Activated CD4-positive, CD25-positive, alpha-beta regulatory T cell treated with anti-CD3 and anti-CD28 coated beads, Interleukin-2, amount 50 U/mL, for 16 hours (primary cell): ENCODE measurements around the gene CD63.
A peak's percentile ranks its signal among the peaks of the same experiment; 100 is the strongest.

Source experiments
- DNase-seq: peaks from one replicate; pipeline ENCODE4 v3.0.0-alpha.2; 2020; ENCODE audit warnings: low read depth, low spot score

The CD63 gene

DNA sequence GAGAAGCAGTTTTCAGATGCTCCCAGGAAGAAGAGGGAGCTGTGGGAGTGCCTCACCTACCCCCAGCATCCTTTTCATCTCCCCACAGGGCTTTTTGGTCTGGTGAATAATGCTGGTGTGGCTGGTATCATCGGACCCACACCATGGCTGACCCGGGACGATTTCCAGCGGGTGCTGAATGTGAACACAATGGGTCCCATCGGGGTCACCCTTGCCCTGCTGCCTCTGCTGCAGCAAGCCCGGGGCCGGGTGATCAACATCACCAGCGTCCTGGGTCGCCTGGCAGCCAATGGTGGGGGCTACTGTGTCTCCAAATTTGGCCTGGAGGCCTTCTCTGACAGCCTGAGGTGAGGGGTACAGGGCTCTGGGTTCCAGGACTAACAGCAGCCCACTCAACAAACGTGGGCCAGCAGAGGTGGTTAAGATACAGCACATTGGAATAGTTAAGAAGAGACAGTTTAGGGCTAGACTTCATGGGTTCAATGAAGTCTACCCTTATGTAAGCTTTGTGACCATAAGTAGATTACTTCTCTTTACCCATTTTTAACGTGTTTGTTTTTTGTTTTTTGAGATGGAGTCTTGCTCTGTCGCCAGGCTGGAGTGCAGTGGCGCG lies 7.1 kb downstream of the CD63 start:
- DNase-seq = no peak

DNA sequence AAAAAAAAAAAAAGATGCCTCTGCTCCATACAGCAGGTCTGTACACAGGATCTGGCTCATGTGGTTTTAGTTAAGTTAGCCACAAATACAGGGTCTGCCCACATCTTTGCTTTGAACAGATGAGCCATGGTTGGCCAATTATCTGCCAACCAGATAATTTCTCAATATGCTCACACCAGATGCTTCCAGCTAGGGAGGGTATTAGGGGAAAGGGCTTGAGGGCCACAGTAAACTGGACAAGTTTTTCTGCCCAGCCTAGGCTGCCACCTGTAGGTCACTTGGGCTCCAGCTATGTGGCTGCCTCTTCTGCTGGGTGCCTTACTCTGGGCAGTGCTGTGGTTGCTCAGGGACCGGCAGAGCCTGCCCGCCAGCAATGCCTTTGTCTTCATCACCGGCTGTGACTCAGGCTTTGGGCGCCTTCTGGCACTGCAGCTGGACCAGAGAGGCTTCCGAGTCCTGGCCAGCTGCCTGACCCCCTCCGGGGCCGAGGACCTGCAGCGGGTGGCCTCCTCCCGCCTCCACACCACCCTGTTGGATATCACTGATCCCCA lies 7.8 kb downstream of the CD63 start:
- no peak for DNase-seq

DNA sequence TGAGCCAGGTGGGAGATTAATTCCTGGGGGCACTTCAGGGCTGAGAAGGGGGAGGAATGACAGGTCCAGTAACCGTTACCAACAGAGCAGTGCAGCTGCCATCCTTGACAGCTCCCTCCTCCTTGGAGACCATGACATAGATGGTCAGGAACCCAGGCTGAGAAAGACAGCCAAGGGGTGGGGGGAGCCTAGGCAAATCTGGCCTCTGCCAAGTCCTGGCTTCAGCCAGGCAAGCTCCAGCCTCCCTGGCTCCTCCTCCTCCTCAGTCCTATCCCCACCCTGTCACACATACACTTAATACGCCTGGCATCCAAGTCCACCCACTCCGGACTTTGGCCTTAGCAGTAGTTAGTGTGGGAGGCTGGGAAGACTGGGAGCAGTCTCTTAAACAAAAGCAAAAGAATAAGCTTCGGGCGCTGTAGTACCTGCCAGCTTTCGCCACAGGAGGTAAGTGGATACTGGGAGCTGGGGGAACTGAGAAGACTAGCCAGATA lies 8.7 kb downstream of the CD63 start, which contains the start of gene RDH5:
RDH5 (plus strand) TSS at position 323 of the 494 bp plus-strand sequence. CDS start 792 bp downstream, outside the sequence.
- no peak for DNase-seq

DNA sequence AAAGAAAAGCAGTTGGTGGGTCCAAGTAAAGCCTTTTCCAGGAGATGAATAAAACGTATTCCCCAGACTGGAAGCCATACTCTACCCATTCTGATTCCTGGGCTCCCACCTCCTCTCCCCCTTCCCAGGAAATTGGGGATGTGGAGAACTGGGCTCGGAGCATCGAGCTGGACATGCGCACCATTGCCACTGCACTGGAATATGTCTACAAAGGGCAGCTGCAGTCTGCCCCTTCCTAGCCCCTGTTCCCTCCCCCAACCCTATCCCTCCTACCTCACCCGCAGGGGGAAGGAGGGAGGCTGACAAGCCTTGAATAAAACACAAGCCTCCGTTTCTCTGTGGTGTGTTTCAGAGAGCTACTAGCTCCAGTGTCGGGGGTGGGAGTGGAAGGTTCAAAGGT lies 9.4 kb downstream of the CD63 start:
- DNase-seq = no peak

DNA sequence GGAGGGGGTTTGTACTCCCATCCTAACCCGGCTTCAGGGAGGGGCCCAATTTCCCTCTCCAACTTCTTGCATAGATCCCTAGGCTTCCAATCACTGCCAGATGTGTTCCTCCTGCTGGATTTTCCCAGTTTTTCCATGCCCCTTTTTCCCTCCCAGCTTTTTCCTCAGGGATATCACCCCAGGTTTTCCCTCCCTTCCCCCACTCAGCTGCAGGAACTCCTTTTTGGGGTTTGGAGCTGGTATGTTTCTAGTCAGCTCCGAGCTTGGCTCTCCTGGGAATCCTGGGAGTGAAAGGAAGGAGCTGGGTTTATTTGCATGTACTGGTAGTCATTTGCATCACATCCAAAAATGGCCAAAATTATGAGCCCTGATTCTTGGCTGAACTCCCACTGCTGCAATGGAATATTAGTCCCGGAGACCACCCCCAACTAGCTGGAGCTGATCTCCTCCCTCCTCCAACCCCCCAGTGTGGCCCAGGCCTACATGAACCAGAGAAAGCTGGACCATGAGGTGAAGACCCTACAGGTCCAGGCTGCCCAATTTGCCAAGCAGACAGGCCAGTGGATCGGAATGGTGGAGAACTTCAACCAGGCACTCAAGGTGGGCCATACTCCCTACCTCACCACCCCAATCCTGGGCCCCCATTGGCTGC lies 10.1 kb downstream of the CD63 start:
- DNase-seq = no peak

DNA sequence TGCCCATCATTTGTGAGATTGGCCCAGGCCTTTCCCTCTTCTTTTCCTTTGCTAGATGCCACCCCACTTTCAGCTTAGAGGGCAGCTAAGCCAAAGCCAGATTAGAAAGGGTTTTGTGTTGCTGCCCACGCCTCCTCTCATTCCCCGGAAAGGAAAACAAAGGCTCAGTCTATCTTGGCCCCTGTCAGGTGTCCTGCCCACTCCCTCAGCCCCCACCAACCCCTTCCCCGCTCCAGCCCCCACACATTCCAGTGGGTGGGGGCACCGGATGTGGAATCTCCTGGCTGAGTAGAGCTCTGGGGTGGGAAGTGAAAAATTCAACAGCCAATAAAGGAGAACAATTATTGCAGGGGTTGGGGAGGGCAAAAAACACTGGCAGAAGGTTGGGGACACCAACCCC lies 10.8 kb downstream of the CD63 start:
- no peak for DNase-seq

DNA sequence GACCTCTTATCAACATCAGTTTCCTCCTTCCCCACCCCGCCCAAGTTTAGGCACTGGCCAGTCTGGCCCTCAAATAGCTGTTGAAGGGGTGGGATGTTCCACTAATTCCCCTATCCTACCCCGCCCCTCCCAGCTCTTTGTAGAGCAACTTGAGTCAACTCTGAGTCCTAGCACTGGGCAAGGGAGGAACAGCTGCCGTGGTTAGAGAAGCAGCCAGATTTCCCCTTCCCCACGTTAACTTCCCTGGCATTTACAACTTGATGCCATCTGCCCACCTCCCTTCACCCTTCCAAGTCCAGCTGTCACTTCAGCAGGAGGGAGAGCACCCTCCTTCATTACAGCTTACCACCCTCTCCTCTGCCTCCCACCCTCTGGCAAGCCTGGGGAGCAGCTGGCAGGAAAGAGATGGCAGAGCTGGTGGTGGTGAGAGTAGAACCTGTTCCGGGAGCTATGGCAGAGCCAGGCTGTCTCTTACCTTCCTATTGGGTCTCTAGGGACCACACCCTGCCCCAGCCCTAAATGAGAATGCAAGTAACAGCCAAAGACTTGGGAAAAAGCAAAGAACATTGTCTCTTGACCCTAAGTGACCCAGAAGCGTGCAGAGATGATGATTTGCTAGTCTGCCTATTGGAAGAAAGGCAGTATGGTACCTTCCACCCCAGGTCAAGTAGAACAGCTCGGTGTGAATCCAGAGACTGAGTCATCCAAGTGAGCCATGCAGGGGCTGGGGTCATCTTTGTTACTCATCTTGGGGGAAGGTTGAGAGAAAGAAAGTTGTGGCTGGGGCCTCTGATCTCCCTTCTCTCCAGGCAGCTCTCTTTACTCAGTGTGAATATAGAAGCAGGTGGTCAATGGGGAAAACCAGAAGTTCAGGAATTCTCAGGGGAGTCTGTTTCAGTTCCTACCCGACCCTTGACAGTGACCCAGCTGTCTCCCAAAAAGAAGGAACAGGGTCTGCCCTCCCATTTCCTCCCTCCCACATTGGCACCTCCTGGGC lies 11.5 kb downstream of the CD63 start:
- no peak for DNase-seq

DNA sequence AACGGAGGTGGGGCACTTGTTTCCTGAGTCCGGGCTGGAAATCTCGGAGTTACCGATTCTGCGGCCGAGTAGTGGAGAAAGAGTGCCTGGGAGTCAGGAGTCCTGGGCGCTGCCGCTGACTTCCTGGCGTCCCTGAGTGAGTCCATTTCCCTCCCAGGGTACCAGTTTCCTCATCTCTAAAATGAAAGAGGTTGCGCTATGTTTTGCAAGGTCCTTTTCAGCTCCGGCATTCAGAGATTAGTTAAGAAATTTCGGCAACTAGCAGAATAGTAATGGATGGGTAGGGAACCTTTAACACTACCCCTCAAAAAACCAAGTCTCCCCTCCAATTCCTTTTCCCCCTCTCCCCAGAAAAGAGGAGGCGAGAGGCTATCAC lies 12.2 kb downstream of the CD63 start:
- no peak for DNase-seq

DNA sequence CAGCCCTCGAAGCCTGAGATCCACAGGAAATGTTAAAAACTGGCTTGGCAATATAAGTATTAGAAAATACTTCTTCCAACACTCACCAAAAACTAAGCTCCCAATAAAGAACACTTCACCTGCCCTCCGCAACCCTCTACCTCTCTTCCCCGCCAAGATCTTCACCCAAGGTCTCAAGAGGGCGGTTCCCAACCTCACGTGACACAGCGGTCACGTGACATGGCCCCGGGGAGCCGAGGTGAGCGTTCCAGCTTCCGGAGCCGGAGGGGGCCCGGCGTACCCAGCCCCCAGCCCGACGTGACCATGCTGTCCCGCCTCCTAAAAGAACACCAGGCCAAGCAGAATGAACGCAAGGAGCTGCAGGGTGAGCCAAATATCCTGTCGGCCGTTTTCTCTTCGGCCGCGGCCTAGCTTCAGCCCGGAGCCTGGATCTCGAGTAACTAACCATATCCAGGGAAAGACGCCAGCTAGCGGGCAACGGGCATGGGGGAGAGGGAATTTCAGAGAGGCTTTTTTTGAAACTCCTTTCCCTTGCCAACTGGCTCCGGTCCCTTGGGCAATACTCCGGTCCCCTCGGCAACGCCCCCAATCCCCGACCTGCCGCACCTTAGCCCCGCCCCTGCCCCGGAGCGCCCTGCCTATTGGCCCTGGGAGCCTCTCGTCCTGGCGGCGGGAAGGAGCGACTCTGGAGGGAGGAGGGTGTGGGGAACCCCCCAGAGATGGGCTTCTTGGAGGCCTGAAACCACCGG lies 12.8 kb downstream of the CD63 start, which contains the start of gene BLOC1S1:
BLOC1S1 (plus strand) TSS at position 214 of the 749 bp plus-strand sequence; CDS start at position 220, 6 bp downstream.
- DNase-seq = peak; percentile 87

DNA sequence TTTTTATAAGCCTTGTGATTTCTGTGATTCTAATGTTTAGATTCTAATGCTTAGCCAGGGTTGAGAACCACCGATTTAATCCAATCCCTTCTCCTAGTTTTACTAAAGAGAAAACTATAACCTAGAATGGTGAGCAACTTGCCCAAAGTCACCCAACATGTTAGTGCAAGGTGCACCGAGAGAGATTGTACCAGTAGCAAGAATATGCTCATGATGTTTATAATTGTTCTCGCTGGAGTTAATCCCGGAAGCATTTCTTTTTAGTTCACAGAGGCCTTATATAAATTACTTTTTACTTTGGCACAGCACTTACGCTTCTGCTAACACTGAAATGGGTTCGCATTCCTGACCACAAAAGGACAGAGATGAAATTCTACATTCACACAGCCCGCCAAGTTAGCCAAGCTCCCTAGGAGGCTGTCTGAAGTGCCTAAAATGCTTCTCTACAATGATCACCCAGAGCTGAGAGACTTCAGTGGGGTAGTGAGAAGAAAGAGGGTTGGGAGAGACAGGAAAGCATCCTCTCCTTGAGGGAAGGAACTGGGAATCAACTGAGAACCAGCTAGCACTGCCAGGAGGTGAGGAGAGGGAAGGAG lies 13.5 kb downstream of the CD63 start:
- DNase-seq = no peak

DNA sequence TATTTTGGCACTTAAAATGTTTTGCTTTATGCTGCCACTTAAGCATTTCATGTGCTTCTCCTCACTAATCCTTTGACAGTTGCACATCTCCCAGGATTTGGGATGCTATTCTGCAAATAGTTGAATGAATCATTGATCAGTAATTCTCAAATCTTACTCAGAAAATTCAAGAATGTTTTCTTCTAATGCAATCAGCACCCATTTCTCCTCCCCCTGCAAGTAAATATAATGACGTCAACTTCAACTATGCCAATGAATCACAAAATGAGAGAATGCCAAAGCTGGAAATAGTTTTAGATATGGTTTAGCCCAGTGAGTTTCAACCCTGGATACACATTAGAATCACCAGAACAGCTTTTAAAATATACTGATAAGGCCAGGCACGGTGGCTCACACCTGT lies 15.1 kb downstream of the CD63 start:
- DNase-seq = no peak

DNA sequence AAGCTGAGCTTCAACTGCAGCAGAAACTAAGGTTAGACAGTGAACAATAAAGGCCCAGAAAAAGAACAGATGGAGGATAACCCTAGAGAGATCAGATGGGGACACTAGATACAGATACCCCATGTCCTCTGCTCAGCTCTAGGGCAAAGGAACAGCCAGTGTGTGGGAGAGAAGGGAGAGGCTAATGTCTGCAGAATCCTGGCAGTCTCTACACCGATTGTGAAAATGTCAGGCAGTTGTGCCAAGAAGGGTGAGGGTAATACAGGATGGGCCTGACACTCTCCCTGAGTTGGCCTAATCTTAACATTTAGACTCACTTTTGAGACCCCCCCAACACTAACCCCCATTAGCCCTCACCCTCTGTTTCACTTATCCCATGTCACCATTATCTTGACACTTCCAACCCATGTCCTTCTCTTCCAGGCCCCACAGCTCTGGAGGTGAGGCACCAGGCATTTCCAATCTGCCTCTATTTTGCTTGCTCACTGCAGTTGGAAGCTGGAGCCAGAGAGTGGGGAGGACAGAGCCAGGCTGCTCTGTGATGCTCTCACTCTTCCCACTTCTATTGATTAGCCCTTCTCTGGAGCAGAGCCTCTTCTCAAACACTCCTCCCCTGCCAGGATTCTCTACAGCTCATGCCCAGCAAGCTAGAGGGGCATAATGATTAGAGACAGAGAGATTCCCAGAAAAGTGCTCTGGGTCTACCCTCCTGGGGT lies 16.0 kb downstream of the CD63 start:
- no peak for DNase-seq

DNA sequence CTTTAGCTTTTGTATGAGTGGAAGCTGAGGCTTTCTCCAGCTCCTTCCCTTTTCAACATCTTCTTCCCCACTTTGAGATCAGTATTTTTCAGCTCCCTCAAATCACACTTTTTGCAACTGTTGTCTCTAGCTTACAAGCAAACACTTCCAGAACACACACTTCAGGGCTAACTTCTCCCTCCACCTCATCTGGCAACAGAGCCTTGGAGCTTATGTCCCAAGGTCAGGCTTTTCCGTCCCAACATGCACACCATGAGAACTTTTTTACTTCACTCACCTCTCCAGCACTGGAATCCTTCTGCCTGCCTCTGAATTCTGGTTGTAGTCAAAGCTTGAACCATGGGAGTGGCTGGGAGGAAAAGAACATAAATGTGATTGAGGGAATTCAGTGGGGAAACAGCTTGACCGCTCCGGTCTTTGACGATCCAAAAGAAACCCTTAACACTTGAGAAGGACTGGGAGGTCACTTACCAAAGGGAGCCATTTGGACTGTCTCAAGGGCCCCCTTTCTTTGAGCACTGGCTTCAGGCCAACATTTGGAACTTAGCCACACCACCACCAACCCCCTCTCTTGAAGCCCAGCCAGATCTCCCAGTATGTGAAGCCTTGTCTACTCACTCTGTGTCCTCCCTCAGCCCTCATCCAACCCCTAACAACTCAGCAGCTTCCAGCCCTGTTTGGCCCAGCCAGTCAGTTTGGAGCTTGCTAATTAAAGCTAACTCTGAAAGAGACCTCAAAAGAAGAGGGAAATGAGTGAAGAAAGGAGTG lies 16.8 kb downstream of the CD63 start:
- no peak for DNase-seq

DNA sequence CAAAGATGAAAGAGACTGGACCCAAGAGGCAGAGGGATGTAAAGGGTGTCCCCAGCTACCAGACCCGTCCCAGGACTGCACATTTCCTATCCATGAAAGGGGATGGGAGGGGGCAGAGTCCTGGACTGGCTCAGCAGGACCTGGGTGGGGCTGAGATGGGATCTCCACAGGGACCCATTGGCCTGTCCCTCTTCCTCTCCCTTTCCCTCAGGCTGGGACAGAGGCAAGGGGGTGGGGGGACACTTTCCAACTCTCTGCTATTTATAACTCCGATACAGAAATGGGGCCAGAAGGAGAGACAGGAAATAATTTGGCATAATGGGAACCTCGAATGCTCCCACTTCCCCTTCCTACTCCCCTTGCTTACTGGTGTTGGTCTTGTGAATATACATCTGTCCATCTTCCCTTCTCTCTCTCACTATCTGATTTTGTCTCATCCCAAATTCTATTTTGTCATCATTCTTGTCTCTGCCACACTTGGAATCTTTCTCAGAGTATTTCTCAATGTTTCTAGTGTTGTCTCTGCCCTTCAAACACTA lies 20.0 kb downstream of the CD63 start:
- DNase-seq = no peak

DNA sequence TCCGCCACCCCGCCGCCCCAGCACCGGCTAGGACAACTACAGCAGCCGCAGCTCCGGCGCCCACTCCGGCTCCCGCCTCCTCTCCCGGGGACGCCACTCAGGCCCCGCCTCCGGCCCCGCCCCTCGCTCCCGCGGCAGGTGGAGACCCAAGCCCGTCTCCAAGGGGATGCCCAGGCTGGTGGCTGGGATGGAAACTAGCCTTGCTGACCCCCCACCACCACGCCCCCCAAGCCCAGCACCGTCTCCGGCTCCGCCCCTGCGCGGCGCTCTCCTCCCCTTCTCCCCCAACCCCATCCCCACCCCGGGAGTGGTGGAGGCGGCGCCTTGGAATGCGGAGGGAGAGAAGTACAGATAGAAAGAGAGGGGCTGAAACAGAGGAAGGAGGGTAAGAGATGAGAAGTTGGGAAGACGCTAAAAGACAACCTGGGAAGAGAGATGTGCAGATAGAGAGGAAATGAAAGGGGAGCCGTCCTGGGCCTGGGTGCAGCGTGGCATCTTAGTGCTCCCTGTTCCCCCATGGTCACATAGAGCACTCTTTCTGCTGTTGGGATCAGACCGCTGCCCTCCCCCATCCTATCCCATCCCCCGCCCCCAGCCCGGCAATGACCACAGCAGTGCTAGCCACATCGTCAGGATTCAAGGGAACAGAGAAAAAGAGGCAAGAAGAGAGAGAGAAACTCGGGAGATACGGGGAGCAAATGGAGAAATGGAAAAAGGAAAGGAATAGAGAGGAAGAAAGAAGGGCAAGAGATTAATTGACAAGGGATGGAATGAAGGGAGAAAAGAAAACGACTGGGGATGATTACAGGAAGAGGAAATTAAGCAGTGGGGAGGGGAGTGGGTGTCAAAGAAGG lies 20.7 kb downstream of the CD63 start, which contains the start of gene ITGA7:
ITGA7 (minus strand) TSS at position 64 of the 854 bp plus-strand sequence. CDS start 222 bp downstream, outside the sequence.
- peak; percentile 42 for DNase-seq

DNA sequence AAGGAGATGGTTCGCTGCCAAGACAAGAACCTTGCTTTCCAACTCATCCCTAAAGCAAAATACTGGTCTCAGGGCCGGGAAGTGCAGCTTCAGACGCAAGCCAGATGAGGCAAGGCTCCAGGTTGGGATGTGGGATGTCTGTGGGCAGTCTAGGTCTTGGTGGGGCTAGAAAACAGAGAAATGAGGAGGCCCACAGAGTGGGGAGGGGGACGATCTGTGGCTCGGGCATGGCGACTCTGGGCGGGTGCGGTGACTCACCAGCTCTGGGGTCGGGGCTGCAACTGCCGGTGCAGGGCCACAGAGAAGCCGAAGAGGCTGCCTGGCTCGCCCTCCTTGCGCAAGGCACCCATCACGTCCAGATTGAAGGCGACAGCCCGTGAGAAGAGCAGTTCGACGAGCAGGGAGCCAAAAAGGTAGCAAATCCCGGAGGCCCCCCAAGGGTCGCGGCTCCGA lies 21.6 kb downstream of the CD63 start:
- no peak for DNase-seq

DNA sequence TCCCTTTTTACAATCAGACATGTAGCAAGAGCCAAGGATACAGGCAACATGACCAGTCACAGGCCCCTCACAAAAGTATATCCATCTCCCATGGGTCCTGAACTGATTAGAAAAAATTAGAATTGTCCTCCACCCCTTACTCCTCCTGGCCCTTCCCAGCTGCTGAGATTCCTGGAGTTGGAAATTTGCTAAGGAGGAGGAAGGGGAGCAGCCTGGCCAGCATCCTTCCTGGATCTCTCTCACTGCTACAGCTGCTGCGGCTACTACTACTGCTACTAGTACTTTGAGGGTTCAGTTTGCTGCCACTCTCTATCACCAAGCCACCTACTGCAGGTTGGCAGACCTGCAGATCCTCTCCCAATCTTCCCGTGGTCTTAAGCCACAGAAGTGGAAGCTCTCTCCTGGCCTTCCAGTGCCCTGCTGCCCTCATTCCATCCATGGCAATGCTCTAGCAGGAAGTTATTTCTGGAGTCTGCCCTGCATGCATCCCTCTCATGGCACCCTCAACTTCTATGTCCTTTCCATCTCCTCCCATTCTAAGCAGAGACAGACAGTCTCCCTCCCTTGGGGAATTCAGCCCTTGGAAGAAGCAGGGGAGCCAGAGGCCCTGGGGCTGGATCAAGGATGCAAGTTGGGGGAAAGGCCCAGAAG lies 22.1 kb downstream of the CD63 start:
- DNase-seq = no peak
